CD4-positive, alpha-beta T cell treated with Interleukin-1 beta for 1 hour (primary cell): Measurements from ENCODE around the gene LIMS2.

ENCODE experiments used
- DNase-seq, 2 donors: peaks; one replicate each; pipeline ENCODE4 v3.0.0-alpha.2; 2020 to 2022

The LIMS2 gene

DNA sequence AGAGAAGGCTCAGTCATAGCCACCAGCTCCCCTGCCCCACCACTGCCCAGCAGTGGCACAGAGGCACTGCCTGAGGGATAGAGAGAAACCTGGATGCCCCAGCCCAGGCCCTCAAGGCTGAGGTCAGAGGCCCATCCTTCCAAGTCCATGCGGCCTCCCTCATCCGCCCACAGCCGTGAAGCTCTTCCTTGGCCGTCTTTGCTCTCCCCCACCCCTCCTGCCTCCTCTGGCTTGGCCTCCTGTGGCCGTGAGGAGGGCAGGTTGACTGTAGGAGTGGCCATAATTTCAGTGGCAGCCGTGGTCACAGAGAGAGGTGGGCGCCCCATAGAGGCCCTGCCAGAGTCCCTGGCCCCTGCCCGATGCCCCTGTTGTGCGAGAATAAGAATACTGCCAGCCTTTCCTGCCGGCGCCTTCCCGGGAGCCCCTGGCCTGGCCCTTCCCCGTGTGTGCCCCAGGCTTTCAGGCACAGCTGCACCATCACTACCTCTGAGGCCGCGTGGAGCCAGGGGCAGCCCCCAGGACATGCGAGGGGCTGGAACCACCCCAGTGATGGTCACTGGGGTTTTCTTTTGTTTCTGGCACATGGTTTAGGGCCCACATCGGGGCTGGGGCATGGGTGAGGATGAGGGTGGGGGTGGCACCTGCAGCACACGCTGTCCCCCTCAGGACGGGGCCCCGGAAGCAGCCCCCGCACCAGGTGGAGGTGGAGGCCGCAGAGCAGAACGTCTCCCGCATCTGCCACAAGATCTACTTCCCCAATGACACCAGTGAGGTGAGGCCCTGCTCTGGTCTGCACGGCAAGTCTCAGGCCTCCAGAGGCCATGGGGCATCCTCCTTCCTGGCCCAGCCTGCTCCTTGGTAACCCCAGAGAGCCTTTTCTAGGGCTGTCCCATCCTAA lies 42.5 kb downstream of the LIMS2 start:
- peak in 1 of 2 donors; percentile 59 for DNase-seq

DNA sequence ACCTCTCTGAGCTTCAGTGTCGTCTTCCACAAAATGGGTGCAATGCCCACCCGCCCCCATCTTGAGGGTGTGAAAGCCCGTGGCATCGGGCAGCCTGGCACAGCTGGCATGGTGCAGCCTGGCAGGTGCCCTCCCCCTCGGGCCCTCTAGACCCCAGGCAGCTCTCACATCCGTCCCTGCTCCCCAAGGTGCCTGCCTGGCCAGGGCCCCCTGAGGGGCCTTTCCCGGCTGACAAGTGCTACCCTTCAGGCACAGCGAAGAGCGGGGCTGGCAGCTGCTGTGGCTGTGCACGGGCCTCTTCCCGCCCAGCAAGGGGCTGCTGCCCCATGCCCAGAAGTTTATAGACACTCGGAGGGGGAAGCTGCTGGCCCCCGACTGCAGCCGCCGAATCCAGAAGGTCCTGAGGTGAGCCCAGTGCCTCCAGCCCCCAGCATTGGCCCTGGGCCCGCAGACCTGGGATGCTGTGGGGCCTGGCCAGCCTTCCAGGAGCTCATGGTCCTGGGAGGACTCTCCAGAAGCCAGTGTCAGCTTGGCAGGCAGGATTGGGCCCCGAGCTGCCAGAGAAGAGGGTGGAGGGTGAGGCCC lies 43.2 kb downstream of the LIMS2 start:
- DNase-seq = no peak

DNA sequence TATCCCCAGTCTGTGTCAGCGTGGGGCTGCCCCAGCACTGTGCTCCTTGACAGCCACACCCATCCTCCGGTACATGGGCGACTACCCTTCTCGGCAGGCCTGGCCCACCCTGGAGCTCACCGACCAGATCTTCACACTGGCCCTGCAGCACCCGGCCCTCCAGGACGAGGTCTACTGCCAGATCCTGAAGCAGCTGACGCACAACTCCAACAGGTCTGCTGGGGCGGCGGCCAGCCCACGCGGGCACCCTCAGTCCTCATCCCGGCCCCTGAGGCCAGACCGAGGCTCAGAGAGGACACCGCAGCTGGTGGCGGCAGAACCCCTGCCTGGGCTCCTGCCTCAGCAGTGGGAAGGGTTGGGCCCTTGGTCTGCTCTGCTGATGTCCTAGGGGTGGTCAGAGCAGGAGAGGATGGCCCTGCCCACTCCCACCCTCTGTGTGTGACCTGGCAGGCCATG lies 43.8 kb downstream of the LIMS2 start:
- no peak for DNase-seq

DNA sequence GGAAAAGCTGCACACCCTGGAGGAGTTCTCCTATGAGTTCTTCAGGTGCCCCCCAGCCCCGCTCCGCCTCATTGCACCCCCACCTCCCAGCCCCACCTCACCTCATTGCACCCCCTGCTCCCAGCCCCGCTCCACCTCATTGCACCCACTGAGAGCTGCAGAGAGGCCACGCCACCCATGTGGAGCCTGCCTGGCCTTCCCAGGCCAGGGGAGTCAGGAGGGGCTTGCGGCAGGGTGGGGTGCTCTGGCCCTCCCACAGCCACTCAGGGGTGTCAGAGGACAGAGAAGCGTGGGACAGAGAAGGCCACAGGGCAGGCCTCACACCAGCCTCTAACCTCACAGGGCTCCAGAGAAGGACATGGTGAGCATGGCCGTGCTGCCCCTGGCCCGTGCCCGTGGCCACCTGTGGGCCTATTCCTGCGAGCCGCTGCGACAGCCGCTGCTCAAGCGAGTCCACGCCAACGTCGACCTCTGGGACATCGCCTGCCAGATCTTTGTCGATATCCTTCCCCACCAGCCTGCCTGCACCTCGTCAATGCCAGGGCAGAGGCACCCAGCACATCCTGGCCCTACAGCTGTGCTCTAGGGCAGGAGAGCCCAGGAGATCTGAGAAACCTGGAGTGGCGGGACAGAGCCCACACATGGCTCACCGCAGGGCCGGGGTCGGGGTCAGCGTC lies 44.3 kb downstream of the LIMS2 start:
- no peak for DNase-seq

DNA sequence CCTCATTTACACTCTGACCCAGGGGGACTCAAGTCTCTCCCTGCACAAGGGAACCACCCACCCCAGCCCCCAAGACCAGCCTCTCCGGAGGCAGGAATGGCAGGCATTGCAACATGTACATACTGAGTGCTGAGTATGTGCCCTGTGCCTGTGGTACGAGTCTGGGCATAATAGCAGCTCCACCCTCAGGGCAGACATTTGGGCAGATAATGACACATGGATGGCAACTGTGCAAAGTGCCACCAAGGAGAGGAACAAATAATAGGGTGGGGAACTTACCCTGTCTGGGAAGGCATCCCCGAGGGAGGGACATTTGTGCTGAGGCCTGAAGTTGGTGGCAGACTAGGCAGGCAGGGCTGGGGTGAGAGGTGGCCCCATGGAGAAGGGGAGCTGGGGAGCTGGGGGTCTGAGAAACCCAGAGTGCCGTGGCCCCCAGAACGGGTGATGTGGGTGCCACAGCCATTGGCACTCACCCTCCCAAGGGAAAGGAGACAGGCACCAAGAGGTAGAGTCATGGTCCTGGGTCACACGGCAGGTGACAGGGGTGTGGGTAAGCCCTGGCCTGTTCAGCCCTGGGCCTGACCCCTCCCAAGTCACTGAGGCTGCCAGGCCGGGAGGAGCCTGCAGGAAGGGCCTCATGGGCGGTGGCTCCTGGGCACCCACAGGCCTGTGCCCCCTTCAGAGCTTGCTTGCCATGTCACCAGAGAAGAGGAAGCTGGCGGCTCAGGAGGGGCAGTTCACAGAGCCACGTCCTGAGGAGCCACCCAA lies 45.0 kb downstream of the LIMS2 start:
- DNase-seq = peak in 1 of 2 donors; percentile 36

DNA sequence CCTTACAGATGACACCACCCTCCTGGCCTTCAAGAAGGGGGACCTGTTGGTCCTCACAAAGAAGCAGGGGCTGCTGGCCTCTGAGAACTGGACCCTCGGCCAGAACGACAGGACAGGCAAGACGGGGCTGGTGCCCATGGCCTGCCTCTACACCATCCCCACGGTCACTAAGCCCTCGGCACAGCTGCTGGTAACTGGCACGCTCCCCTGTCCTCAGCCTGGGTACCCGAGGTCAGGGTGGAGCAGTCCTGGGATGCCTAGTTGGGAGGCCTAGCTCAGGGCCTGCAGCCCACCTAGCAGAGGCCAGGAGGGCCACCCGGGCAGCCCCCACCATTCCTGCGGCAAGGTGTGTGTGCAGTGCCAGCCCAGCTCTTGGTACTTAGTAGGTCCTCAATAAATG lies 45.7 kb downstream of the LIMS2 start:
- no peak for DNase-seq

DNA sequence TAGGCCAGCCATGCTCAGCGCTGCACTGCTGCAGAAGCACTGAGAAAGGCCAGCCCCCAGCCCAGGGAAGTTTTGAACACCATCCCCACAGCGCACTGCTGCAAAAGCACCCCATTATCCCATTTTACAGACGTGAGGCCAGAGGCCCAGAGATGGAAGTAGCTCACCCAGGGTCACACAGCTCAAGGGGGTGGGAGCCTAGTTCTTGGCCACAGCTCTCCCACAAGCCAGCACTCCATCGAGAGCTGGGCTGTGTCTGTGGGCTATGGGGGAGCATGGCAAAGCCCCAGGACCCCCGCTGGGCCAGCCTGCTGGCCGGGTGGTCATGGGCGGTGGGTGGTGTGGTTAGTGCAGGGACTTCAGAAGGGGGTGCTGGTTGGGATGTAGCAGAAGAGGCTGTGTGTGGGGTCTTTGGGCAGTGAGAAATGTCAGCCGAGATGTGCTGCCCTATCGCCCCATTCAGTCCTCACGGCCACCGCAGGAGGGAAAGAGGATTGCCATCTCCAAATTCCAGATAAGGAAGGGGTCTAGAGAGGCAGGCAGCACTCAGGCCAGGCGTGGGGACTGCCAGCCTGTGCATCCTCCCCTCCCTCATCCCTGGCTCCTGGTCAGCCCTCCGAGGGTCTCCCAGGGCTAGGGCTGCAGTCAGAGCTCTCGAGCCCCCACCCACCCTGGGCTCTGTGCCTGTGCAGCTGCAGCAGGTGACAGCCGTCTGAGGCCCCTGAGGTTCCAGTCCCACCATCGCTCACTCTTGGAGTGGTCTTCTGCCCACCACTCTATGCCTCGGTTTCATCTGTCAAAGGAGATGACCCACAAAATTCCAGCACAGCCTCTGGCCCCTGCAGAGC lies 46.3 kb downstream of the LIMS2 start:
- no peak for DNase-seq

DNA sequence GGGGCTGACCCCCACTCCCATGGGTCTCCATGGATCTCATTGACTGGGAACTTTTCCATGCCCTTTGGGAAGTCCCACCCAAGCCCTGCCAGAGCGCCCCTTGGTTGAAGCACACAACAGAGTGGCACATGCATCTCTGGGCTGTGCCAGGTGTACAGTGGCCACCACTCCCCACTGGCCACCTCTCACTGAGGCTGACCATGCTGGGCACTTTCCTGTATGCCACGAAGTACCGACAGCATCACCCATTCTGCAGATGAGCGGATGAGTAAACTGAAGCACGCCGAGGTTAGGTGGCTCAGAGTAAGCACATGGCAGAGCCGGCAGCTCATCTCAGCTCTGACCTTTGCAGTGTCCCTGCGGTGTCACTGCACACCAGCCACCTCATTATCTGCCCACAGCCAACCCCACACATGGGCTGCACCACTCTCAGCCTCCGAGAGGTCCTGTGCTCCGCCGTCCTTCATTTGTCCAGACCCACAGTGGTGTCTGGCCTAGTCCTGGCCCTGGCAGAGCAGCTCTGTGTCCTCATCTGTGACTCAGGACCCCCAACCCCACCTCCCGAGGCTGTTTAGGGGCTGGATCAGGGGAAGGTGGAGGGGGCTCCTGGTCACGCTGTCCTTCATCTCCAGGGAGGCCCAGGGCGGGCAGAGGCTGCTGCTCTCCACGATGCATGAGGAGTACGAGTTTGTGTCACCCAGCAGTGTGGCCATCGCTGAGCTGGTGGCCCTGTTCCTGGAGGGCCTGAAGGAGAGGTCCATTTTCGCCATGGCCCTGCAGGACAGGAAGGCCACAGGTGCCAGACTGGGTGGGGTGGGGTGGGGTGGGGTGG lies 47.4 kb downstream of the LIMS2 start:
- no peak for DNase-seq

DNA sequence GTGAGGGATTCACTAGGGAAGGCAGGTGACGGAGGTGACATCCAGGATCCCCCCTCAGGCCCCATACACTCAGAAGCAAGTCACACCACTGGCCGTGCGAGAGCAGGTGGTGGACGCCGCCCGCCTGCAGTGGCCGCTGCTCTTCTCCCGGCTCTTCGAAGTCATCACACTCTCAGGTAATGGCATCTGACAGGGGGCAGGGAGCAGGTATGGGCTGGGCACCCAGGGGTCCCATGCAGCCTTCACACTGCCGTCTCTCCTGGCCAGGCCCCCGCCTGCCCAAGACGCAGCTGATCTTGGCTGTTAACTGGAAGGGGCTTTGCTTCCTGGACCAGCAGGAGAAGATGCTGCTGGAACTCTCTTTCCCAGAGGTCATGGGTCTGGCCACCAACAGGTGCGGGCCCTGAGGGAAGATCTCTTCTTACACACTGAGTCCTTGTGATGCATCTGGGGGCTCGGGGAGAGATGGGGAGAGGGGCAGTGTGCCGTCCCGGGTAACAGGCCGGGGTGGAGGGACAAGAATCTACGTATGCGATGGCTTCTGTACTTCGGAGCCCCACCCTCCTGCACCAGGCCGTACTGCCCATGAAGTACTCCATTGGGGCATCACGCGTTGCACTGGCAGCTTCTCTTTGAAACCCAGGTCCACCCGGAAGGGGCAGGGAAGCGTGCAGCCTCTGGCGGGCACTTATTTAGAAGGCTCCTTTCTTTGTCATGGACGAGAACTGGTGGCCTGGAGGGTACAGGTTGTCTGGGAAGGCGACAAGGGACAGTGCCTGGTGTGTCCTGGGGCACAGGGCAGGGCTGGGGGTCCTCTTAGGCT lies 48.2 kb downstream of the LIMS2 start:
- DNase-seq = no peak

DNA sequence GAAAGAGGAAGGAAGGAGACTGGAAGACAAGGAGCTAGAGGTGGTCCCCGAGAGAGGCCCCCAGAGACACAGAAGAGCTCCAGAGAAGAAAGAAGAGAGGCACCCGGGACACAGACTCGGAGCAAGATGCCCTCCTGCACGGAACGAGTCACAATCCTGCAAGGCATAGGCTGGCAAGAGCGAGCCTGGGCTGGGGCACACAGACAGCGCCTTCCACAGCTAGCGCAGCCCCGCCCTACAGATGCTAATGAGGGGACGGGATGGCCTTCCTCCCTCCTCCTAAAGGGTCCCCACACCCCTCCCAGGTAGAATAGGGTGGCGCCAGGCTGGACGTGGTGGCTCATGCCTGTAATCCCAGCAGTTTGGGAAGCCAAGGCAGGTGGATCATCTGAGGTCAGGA lies 49.2 kb downstream of the LIMS2 start:
- no peak for DNase-seq

DNA sequence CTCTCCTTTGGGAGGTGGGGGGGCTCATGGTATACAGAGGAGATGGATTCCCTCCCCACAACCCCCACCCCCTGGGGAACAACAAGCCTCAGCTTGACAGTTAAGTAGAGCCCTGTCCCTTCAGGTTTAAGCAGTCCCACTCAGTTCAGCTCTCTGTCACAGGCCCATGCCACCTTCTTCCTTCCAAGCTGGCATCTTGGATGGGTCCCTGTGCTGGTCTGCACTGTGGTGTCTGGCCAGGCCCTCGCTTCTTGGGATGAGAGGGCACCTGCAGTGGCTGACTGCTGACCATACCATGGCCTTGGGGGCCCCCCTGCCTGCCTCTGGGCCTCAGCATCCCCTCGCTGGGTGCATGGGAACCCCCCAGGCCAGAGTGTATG lies 49.8 kb downstream of the LIMS2 start:
- DNase-seq = no peak

DNA sequence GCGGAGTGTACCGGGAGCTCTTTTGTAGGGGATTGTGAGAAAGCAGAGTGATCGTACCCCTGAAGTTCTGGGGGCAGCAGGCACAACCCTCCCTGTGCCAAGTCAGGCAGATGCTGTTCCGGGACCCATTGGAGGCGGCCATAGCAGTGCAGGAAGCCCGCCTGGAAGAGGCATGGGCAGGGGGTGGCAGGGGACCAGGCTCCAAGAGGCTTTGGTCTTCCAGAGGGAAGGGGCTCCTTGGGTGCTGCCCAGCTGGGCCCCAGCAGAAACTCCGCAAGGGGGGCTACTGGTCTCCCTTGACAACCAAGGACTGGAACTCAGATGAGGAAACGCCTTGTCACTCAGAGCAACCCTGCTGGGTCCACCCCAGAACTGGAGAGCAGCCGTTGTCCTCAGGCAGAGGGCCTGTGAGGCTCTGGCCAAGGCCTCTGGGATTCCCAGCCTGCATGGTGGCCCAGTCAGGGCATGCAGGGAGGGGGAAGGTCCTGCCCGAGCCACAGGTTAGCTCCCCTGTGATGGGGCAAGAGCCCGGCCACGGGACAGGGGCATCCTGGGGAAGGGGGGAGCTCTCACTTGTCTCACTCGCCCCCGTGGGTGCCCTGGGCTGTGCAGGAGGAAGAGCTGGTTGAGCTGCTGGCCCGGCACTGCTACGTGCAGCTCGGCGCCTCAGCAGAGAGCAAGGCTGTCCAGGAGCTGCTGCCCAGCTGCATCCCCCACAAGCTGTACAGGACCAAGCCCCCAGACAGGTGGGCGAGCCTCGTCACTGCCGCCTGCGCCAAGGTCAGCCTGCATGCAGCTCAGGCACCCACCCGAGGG lies 50.4 kb downstream of the LIMS2 start:
- DNase-seq = no peak

DNA sequence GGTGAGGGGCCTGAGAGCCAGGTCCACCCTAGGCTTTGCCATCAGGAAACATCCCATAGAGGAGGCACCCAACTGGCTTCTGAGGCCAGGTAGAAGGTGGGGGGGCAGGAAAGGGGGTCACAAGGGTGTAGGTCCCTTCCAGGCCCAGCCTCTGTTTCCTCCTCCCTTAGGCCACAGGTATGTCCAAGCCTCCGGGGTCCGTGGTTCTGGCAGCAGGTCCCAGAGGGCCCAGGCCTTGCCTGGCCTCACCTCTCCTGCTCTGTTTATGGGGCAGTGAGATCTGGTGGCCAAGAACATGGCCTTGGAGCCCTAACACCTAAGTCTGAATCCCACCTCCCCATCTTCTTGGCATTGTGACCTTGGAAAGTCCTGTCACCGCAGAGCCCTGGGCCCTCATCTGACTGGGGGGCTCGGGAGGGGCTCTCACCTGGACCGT lies 51.0 kb downstream of the LIMS2 start:
- no peak for DNase-seq

DNA sequence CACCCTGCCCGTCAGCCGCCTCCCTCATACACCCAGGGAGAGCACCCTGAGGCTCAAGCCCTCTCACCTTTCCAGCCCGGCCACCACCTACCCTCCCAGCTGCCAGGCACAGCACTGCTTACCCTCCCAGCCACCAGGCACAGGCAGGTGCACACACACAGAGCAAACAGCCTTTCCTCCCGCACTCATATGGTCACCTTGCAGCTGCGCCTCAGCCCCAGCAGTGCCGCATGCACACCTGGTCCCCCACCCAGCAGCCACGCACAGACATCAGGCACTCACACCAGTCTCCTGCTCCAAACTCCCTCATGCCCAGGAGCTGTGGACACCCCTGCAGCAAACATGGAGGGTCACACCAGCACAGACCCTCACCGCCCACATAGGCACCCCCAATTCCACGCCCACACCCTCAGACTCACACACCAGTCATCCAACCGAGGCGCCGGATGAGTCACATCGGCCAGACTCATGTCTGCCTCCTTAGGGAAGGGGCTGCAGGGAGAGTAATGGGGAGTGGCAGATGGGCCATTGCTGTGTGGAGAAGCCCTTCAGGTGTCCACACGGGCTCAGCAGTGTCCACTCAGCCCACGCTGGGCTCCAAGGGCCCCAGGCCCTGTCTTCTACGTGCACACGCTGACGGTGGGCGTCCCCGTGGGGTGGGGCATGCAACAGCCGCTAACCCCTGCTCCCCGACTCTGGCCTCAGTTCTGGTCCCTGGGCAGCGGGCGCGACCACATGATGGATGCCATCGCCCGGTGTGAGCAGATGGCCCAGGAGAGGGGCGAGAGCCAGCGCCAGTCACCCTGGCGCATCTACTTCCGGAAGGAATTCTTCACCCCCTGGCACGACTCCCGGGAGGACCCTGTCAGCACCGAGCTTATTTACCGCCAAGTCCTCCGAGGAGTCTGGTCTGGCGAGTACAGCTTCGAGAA lies 51.7 kb downstream of the LIMS2 start:
- no peak for DNase-seq

DNA sequence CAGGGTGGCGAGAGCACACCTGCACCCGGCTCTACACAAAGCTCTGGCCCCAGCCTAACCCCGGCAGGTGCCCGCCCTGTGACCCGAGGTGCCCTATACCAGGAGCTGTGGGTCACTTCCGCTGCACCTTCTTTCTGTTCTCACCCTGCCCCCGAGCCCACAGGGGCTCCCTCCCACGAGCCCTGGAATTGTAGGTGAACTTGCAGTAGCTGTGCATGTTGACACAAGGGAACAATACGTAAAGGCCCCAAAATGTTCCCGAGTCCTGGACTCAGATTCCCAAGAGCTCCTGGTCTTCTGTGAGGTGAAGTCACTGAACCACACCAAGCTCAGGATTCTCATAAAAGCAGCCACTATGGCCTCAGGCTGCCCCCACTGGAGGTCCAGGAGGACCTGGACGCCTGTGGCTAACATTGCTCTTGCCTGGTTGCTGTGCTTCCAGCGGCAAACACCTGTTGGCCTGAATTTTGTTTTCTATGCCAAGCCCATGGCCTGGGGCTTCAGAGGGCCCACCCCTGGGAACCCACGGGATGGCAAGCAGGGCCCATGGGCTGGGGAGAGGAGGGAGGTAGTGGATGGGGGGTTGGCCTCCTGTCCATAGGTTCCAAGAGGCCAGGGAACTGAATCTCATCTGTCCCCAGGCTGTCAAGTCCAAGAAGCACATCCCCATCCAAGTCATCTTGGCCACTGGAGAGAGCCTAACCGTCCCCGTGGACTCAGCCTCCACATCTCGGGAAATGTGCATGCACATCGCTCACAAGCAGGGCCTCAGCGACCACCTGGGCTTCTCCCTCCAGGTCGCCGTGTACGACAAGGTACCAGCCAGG lies 52.6 kb downstream of the LIMS2 start:
- DNase-seq = no peak

DNA sequence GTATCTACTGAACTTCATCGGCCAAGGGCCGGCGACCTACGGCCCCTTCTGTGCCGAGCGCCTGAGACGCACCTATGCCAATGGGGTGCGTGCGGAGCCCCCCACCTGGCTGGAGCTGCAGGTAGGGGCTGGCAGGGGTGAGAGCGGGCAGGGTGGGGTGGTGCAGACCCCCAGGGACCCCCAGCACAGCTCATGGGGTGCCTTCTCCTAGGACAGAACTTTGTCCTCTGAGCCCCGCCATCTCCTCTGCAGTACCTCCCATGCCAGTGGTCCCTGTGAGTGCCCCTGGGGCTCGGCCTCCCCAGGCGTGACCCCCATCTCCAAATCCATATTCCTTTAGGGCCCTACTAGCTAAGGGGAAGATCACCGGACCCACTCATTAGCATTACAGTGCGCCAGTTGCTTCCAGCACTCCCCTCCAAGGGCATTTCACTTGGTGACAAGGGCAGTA lies 53.3 kb downstream of the LIMS2 start:
- no peak for DNase-seq

DNA sequence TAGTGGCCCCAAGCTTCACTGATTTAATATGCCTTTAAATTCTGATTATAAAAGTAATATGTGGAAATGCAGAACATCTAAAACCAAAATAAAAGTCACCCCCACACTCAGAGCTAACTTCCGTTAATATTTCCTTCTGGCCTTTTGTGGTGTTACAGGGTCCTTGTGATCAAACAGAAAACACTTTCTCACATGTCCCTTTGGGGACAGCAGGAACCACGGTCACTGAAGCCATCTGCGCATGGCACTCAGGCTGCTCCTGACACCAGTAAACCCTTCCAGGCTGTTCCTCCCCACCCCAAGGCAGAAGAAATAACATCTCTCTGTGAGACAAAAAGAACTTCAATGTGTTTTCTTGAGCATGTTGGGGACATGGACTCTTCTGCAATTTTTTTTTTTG lies 54.5 kb downstream of the LIMS2 start:
- DNase-seq = peak in 1 of 2 donors; percentile 30
